Fibroblast of villous mesenchyme (primary cell): ENCODE results near the gene TMEM121. TPM values are rescaled to one million over a fixed set of nuclear protein-coding genes. Genes with fewer than 3 reads are reported as not detected.

ENCODE experiments used
- DNase-seq: peaks from one replicate; pipeline ENCODE4 v3.0.0-alpha.2; 2010; ENCODE audit warnings: low read depth
- H3K4me3 ChIP-seq: 2 replicates; pipeline ENCODE4 v1.5.1; 2011; ENCODE audit warnings: low read depth, mild to moderate bottlenecking, low read length
- CTCF ChIP-seq: IDR thresholded peaks from 2 replicates; pipeline ENCODE4 v1.5.1; 2012; ENCODE audit warnings: low read depth, mild to moderate bottlenecking, low read length; ENCODE audit not compliant: insufficient read depth
- total RNA-seq: library from RNA; depleted of rRNA; stranded (reverse); fragments of >200 nt; gene quantifications from 2 replicates; pipeline ENCODE4 v1.2.3, GENCODE V29; 2012

The TMEM121 gene
- total RNA-seq, 1 donor = 5.2 TPM

DNA sequence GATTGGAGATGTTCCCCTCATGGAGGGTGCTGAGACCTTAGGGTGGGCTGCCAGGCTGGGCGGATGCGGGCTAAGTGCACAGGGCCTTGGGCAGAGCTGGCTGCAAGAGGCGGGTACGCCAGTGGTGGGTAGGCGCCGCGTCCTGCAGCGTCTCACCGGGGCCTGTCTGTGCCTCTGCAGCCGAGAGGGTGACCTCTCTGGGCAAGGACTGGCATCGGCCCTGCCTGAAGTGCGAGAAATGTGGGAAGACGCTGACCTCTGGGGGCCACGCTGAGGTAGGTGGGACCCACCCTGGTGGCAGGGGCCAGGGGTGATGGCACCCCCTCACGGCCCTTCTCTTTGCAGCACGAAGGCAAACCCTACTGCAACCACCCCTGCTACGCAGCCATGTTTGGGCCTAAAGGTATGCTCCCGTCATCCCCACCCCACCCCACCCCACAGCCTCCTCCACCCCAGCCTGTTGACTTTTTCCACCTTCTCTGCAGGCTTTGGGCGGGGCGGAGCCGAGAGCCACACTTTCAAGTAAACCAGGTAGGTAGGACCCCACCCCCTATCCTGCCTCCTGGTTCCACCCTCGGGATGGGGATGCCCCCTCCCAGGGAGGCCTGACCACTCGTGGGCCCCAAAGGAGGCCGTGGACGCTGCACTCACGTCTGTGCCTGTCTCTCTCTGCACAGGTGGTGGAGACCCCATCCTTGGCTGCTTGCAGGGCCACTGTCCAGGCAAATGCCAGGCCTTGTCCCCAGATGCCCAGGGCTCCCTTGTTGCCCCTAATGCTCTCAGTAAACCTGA, 38.2 kb upstream of the TMEM121 start:
- H3K4me3 ChIP-seq = peak overlapping the region; percentile 6
- DNase-seq = no peak
- no peak for TF ChIP-seq CTCF

DNA sequence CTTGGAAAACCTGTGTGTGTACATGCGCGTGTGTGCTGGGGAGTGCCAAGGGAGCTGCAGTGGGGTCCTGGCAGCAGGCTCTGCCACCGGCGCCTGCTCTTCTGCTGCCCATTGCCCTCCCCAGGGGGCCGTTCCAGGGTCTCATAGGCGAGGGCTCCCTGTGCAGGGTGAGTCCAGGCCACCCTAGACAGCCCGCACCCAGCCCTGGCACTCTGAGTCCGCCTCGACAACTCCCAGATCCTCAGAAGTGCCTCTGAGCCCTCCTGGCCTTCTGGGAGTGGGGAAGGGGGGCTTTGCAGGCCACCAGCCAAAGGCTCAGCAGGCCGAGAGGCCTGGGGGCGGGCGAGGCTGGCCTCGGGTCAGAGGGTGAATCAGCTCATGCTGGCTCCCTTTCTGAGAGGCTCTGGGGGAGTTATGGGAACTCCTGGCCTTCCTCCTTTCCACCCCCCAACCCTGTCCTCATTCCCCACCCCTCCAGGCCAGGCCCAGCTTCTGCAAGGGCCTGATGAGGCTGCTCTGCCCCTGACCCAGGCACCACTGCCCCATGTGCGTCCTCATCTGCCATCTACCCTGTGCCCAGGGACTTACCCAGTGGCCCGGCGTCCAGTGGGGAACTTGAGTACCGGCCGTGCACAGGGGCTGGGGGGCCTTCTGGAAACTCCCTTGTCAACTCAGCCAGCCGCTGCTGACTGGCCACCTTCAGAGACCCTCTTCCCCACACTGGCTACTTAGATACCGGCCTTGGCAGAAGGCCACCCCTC, 37.4 kb upstream of the TMEM121 start:
- no peak for DNase-seq
- no peak overlapping the region for H3K4me3 ChIP-seq
- no peak for TF ChIP-seq CTCF

GRCh38 chr14:105489542-105490266, 36.7 kb upstream of the TMEM121 start:
- peak; percentile 83 for DNase-seq
- TF ChIP-seq CTCF = peak; percentile 64
- H3K4me3 ChIP-seq = peak overlapping the region; percentile 68

- TF ChIP-seq CTCF = no peak
- H3K4me3 ChIP-seq = peak overlapping the region; percentile 68
- DNase-seq = no peak
Measured at GRCh38 chr14:105490267-105490571, 36.2 kb upstream of the TMEM121 start.

DNA sequence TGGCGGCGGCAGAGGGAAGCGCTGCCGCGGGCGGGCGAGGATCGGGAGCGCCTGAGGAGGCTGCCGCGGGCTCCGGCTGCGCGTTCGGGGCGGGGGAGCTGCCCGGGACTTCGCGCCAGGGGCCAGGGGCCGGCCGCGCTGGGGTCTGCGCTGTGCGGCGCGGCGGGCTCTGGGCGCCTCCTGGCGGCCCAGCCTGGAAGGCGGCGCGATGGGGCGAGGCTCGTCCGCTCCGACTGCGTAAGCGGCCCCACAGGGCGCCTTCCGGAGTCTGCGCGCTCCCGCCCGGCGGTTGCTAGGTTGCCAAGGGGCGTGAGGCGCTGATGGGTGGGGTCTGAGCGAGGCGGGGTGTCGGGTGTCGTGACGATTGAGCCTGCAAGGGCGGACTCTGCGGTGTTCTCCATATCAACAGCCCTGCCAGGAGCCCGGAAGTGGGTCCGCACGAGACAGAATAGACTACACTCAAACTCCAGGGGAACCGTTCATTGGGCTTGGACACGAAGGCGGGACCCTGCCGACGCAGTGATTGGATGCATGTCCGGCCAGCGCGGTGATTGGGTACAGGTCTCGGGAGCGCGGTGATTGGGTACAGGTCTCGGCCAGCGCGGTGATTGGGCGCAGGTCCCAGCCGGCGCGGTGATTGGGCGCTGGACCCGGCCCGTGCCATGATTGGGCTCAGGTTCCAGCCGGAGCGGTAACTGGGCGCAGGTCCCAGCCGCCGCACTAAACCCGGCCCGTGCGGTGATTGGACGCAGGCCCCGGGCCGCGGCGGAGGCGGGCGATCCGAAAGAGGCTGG, 35.6 kb upstream of the TMEM121 start, which contains the start of gene TEDC1:
TEDC1 (plus strand) TSS at position 675 of the 794 bp plus-strand sequence. CDS start 130 bp downstream, outside the sequence.
- DNase-seq = peak; percentile 100
- peak within 1 kb of the TSS; percentile 68 for H3K4me3 ChIP-seq
- peak; percentile 65 for TF ChIP-seq CTCF

DNA sequence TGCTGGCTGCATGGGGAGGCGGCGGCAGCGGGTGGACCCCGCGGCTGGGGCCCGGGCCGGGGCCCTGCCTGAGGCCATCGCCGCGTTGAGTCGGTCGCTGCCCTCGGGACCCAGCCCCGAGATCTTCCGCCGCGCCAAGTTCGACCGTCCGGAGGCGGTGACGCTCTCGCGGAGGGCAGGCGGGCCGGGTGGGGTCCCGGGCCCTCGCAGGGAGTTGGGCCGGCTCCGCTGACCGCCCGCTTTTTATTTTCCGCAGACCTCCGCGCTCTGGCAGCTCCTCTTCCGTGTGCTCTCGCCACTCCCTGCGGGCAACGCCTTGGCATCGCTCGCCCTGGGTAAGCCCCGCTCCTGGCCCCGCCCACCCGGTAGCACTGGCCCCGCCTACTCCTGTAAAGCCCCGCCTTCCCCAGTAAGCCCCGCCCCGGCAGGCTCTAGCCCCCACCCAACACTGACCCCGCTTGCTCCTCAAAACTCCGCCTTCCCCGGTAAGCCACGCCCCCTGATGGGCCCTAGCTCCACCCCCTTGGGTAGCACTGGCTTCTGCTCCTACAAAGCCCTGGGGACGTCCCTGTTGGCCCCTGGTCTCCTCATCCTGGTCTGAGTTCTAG, 34.9 kb upstream of the TMEM121 start:
- TF ChIP-seq CTCF = no peak
- H3K4me3 ChIP-seq = peak overlapping the region; percentile 68
- peak; percentile 44 for DNase-seq
